HepG2 (cell line): ENCODE data around the gene JADE2. TPM values are rescaled to one million over a fixed set of nuclear protein-coding genes. Genes with fewer than 3 reads are reported as not detected.

Experiments
- ATAD3A ChIP-seq: sonication (generic); formaldehyde crosslinking; IDR thresholded peaks from 2 replicates; pipeline ENCODE4 v1.4.0; 2020; ENCODE audit warnings: missing genetic modification reagents
- CEBPZ ChIP-seq: IDR thresholded peaks from 2 replicates; pipeline ENCODE4 v1.6.1; 2012; ENCODE audit warnings: low read length, improper control_type of control experiment
- E2F5 ChIP-seq: sonication (generic); formaldehyde crosslinking; conservative IDR thresholded peaks from 2 replicates; pipeline ENCODE4 v1.4.0; 2020; ENCODE audit warnings: missing genetic modification reagents
- FOXP1 ChIP-seq, 2 experiments: fragments of 450-650 bp in 1 of 2; IDR thresholded peaks; 2 replicates each; pipeline ENCODE4 v1.6.1; 2017 to 2018; ENCODE audit warnings: antibody characterized with exemption in 1 of 2
- GPN1 ChIP-seq: sonication (generic); formaldehyde crosslinking; IDR thresholded peaks from 2 replicates; pipeline ENCODE4 v1.5.1; 2020; ENCODE audit warnings: missing genetic modification reagents, borderline replicate concordance
- KLF15 ChIP-seq: sonication (generic); formaldehyde crosslinking; IDR thresholded peaks from 2 replicates; pipeline ENCODE4 v1.8.1; 2023; ENCODE audit warnings: borderline replicate concordance, mild to moderate bottlenecking, inconsistent platforms, missing genetic modification reagents, mixed read lengths
- MXI1 ChIP-seq: IDR thresholded peaks from 3 replicates; pipeline ENCODE4 v1.6.1; 2012; ENCODE audit warnings: low read depth, low read length, inconsistent platforms, borderline replicate concordance
- RFX5 ChIP-seq: IDR thresholded peaks from 2 replicates; pipeline ENCODE4 v1.6.1; 2011; ENCODE audit warnings: low read depth, low read length, improper control_type of control experiment
- SOX5 ChIP-seq: IDR thresholded peaks from 2 replicates; pipeline ENCODE4 v1.6.1; 2016; ENCODE audit warnings: borderline replicate concordance
- STAT6 ChIP-seq: sonication (generic); formaldehyde crosslinking; IDR thresholded peaks from 2 replicates; pipeline ENCODE4 v1.4.0; 2020; ENCODE audit warnings: missing genetic modification reagents, mild to moderate bottlenecking, borderline replicate concordance
- TARDBP ChIP-seq: sonication (generic); formaldehyde crosslinking; IDR thresholded peaks from 2 replicates; pipeline ENCODE4 v1.8.0; 2022; ENCODE audit warnings: mild to moderate bottlenecking, missing genetic modification reagents
- ZFX ChIP-seq: sonication (generic); formaldehyde crosslinking; IDR thresholded peaks from 2 replicates; pipeline ENCODE4 v1.4.0; 2020; ENCODE audit warnings: mild to moderate bottlenecking, low read depth, missing genetic modification reagents, moderate library complexity
- ZNF207 ChIP-seq: fragments of 450-650 bp; IDR thresholded peaks from 2 replicates; pipeline ENCODE4 v1.6.1; 2016; ENCODE audit warnings: antibody characterized with exemption, borderline replicate concordance
- ZSCAN21 ChIP-seq: sonication (generic); formaldehyde crosslinking; IDR thresholded peaks from 2 replicates; pipeline ENCODE4 v1.8.0; 2022; ENCODE audit warnings: mild to moderate bottlenecking, missing genetic modification reagents, moderate library complexity, borderline replicate concordance
- polyA plus RNA-seq, 8 experiments: library from polyadenylated mRNA; depleted of rRNA in 3 of 8; stranded (reverse) in 7 of 8; unstranded in 1 of 8; fragments of >200 nt; fragmentation: Illumina TruSeq in 4 of 8; extraction: Trizol in 4 of 8; gene quantifications; 2 replicates each; pipeline versions ENCODE4 v1.2.1 to v1.2.3, GENCODE V29; 2011 to 2016; ENCODE audit warnings: low read depth in 4 of 8, missing spikeins in 1 of 8, mixed read lengths in 1 of 8; ENCODE audit not compliant: insufficient read depth in 1 of 8
- total RNA-seq, 5 experiments: library from RNA; depleted of rRNA; stranded (reverse); fragments of >200 nt; fragmentation: Illumina TruSeq; extraction: Trizol; gene quantifications; 2 replicates each; pipeline ENCODE4 v1.2.3, GENCODE V29; 2016; ENCODE audit warnings: low read depth in 1 of 5
- TF ChIP-seq, protein P1 (sequence below): sonication (generic); formaldehyde crosslinking; IDR thresholded peaks from 2 replicates; pipeline ENCODE4 v1.9.0; 2021; ENCODE audit warnings: mild to moderate bottlenecking, missing genetic modification reagents

The JADE2 gene
- total and polyA plus RNA-seq, 2 of the 13 experiments (the other 11 are each of a cell fraction or from before 2014, with no cell fraction given) = 7.5 to 15.1 TPM

DNA sequence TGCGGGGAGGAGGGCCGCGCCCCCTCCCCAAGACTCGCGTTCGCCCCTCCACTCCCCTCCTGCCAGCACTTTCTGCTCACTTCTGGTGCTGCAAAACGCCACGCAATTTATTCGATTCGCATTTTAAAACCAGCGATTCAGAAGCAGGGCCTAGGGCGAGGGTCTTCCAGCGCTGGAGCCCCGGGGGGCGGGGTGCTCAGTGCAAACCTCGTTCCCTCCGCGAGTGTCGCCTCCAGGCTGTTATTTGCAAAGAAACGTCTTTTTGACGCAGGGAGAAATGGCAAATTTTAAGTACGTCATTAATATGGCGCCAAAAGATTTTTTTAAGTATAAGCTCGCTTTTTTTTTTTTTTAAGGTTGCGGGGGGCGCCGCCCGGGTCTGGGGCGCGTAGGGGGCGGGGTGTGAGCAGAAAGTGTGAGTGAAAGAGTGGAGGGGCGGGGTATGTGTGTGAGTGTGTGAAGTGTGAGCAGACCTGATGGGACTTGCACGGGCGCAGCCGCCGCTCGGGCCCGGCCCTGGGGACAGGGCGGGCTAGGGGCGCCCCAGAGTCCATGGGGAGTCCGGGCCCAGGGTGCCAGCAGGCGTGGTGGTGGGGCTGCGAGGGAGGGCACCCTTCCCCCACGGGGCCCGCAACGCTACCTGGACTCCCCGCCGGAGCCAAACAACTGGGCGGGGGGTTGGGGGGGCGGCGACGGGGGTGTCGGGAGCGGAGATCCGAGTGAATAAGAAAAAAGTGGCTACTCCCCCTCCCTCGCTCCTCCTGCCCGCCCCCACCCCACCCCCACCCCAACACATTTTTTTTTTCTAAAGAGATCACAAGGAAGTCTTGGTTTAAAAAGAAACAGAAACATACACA is at the start of gene JADE2 (continued):
- peak; percentile 34; the same call in 1 of the 2 replicates for TF ChIP-seq ZFX (CRISPR knock-in tag)
- no peak for TF ChIP-seq ZNF207
- no peak for TF ChIP-seq SOX5
- TF ChIP-seq FOXP1 (IDR thresholded peaks at IDR 0.05) = no peak
- no peak for TF ChIP-seq FOXP1 (CRISPR knock-in tag; IDR thresholded peaks at IDR 0.05)
- no peak for TF ChIP-seq E2F5 (CRISPR knock-in tag)
- TF ChIP-seq, protein P1, sequence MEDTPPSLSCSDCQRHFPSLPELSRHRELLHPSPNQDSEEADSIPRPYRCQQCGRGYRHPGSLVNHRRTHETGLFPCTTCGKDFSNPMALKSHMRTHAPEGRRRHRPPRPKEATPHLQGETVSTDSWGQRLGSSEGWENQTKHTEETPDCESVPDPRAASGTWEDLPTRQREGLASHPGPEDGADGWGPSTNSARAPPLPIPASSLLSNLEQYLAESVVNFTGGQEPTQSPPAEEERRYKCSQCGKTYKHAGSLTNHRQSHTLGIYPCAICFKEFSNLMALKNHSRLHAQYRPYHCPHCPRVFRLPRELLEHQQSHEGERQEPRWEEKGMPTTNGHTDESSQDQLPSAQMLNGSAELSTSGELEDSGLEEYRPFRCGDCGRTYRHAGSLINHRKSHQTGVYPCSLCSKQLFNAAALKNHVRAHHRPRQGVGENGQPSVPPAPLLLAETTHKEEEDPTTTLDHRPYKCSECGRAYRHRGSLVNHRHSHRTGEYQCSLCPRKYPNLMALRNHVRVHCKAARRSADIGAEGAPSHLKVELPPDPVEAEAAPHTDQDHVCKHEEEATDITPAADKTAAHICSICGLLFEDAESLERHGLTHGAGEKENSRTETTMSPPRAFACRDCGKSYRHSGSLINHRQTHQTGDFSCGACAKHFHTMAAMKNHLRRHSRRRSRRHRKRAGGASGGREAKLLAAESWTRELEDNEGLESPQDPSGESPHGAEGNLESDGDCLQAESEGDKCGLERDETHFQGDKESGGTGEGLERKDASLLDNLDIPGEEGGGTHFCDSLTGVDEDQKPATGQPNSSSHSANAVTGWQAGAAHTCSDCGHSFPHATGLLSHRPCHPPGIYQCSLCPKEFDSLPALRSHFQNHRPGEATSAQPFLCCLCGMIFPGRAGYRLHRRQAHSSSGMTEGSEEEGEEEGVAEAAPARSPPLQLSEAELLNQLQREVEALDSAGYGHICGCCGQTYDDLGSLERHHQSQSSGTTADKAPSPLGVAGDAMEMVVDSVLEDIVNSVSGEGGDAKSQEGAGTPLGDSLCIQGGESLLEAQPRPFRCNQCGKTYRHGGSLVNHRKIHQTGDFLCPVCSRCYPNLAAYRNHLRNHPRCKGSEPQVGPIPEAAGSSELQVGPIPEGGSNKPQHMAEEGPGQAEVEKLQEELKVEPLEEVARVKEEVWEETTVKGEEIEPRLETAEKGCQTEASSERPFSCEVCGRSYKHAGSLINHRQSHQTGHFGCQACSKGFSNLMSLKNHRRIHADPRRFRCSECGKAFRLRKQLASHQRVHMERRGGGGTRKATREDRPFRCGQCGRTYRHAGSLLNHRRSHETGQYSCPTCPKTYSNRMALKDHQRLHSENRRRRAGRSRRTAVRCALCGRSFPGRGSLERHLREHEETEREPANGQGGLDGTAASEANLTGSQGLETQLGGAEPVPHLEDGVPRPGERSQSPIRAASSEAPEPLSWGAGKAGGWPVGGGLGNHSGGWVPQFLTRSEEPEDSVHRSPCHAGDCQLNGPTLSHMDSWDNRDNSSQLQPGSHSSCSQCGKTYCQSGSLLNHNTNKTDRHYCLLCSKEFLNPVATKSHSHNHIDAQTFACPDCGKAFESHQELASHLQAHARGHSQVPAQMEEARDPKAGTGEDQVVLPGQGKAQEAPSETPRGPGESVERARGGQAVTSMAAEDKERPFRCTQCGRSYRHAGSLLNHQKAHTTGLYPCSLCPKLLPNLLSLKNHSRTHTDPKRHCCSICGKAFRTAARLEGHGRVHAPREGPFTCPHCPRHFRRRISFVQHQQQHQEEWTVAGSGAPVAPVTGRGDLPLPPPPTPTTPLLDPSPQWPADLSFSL (CRISPR knock-in tag) = no peak
- TF ChIP-seq KLF15 (CRISPR knock-in tag) = no peak
- TF ChIP-seq CEBPZ = no peak
- TF ChIP-seq ZSCAN21 (CRISPR knock-in tag) = no peak
- TF ChIP-seq MXI1 = no peak
- no peak for TF ChIP-seq ATAD3A (CRISPR knock-in tag)
- TF ChIP-seq GPN1 (CRISPR knock-in tag) = no peak
- no peak for TF ChIP-seq TARDBP (CRISPR knock-in tag)
- TF ChIP-seq RFX5 = no peak
- no peak for TF ChIP-seq STAT6 (CRISPR knock-in tag)
